MCF 10A (cell line): Measurements from ENCODE around the gene DMRTB1. TPM values are rescaled to one million over a fixed set of nuclear protein-coding genes. Genes with fewer than 3 reads are reported as not detected.

ENCODE experiments used
- BruUV-seq: library from RNA; stranded (reverse); fragments of 400-500 nt; replicated peaks from 2 replicates; lab custom pipeline; 2021; lab: Mats Ljungman, UMichigan
- CTCF ChIA-PET: fragments of 300-600 bp; sonication (Branson Sonifier 250); formaldehyde crosslinking; extraction: SDS; loops from one replicate; lab custom pipeline; 2021; ENCODE audit warnings: antibody characterized with exemption, inconsistent platforms; lab: Yijun Ruan, JAX
- POLR2A ChIA-PET: fragments of 300-600, 350-650 bp; sonication (Branson Sonifier 250); formaldehyde crosslinking; extraction: SDS; loops from one replicate; lab custom pipeline; 2020; ENCODE audit warnings: antibody characterized with exemption, inconsistent platforms; lab: Yijun Ruan, JAX
- DNase-seq: peaks from one replicate; pipeline ENCODE4 v3.0.0-alpha.2; 2018; ENCODE audit not compliant: unreplicated experiment
- H3K27ac Mint-ChIP-seq: one replicate; pipeline ENCODE4 v1.8.0; 2022; ENCODE audit warnings: mild to moderate bottlenecking, low read depth, mixed read lengths; ENCODE audit not compliant: unreplicated experiment
- H3K27me3 Mint-ChIP-seq: one replicate; pipeline ENCODE4 v1.8.0; 2022; ENCODE audit warnings: mixed read lengths; ENCODE audit not compliant: insufficient read depth, unreplicated experiment
- H3K36me3 Mint-ChIP-seq: one replicate; pipeline ENCODE4 v1.8.0; 2022; ENCODE audit warnings: mild to moderate bottlenecking, moderate library complexity, mixed read lengths; ENCODE audit not compliant: insufficient read depth, unreplicated experiment
- H3K4me1 Mint-ChIP-seq: one replicate; pipeline ENCODE4 v1.8.0; 2022; ENCODE audit warnings: mixed read lengths; ENCODE audit not compliant: insufficient read depth, unreplicated experiment
- H3K4me3 Mint-ChIP-seq: one replicate; pipeline ENCODE4 v1.8.0; 2022; ENCODE audit warnings: mild to moderate bottlenecking, moderate library complexity, mixed read lengths; ENCODE audit not compliant: unreplicated experiment
- H3K9me3 Mint-ChIP-seq: one replicate; pipeline ENCODE4 v1.8.0; 2022; ENCODE audit warnings: mixed read lengths; ENCODE audit not compliant: unreplicated experiment
- CTCF ChIP-seq: fragments of 200-600 bp; IDR thresholded peaks from one replicate; pipeline ENCODE4 v1.8.0; 2022; ENCODE audit warnings: antibody characterized with exemption, mild to moderate bottlenecking; ENCODE audit not compliant: unreplicated experiment
- intact Hi-C: fragments of 100-400 bp; cut with micrococcal nuclease; formaldehyde crosslinking; loops from 2 replicates; pipeline ENCODE4 v1.14.1; 2022
- total RNA-seq: library from RNA; stranded (reverse); gene quantifications from 2 replicates; pipeline ENCODE4 v1.2.3, GENCODE V29; 2022

DMRTB1 gene
- total RNA-seq, 1 experiment from 2014 or later = not detected

DNA sequence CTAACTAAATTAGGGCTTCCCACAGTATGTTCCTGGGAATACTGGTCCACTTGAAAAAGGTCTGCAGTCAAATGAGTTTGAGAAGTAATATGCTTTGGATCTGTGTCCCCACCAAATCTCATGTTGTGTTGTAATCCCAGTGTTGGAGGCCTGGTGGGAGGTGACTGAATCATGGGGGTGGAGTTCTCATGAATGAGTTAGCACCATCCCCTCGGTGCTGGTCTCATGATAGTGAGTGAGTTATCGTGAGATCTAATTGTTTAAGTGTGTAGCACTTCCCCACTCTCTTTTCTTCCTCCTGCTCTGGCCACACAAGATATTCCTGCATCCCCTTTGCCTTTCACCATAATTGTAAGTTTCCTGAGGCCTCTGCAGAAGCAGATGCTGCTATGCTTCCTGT, 16.9 kb upstream of the DMRTB1 start:
- no peaks in the 10 kb centered on the region for H3K9me3 Mint-ChIP-seq
- H3K27ac Mint-ChIP-seq = no peak overlapping the region
- TF ChIP-seq CTCF = no peak
- BruUV-seq = no TSS peak
- no peak overlapping the region for H3K4me3 Mint-ChIP-seq
- intact Hi-C loops = no loop called here
- no peaks in the 10 kb centered on the region for H3K4me1 Mint-ChIP-seq
- H3K36me3 Mint-ChIP-seq = no peaks in the 10 kb centered on the region
- POLR2A ChIA-PET = no interaction called here
- CTCF ChIA-PET = no interaction called here
- H3K27me3 Mint-ChIP-seq = no peaks in the 10 kb centered on the region
- DNase-seq = peak; percentile 42

GRCh38 chr1:53446051-53446450, 13.1 kb upstream of the DMRTB1 start:
- ChIA-PET POLR2A (no interaction called here), CTCF (no interaction called here)
- TF ChIP-seq CTCF = no peak
- Mint-ChIP-seq H3K27me3 (peaks cover 9% of the 10 kb centered on the region), H3K27ac (no peak overlapping the region), H3K4me1 (no peaks in the 10 kb centered on the region), H3K4me3 (no peak overlapping the region), H3K36me3 (no peaks in the 10 kb centered on the region), H3K9me3 (no peaks in the 10 kb centered on the region)
- BruUV-seq = no TSS peak
- no peak for DNase-seq
- intact Hi-C loops = no loop called here

DNA sequence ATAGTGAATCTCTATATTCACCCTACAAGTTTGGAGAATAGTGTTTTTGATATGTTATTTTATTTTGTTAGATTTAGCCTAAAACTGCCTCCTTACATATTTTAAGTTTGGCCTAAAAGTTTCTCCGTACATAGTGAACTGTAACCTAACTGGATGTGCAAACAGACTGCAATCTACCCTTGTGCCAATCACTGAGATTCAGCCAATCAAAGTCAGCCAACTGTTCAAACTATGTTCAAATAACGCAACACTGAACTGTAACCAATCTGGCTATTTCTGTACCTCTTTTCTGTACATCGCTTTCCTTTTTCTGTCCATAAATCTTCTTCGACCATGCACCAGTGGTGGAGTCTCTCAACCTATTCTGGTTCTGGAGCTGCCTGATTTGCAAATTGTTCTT, 11.8 kb upstream of the DMRTB1 start:
- Mint-ChIP-seq H3K4me1 (no peaks in the 10 kb centered on the region), H3K36me3 (no peaks in the 10 kb centered on the region), H3K27me3 (peaks cover 9% of the 10 kb centered on the region), H3K9me3 (no peaks in the 10 kb centered on the region), H3K4me3 (no peak overlapping the region), H3K27ac (no peak overlapping the region)
- intact Hi-C loops = no loop called here
- POLR2A ChIA-PET = no interaction called here
- CTCF ChIA-PET = interaction anchor here (1.1 to 2.9 kb wide), 2 partner anchors 235 to 323 kb away, joined by 5 to 15 read pairs; no protein-coding TSS in a partner anchor
- no peak for TF ChIP-seq CTCF
- DNase-seq = no peak
- no TSS peak for BruUV-seq

DNA sequence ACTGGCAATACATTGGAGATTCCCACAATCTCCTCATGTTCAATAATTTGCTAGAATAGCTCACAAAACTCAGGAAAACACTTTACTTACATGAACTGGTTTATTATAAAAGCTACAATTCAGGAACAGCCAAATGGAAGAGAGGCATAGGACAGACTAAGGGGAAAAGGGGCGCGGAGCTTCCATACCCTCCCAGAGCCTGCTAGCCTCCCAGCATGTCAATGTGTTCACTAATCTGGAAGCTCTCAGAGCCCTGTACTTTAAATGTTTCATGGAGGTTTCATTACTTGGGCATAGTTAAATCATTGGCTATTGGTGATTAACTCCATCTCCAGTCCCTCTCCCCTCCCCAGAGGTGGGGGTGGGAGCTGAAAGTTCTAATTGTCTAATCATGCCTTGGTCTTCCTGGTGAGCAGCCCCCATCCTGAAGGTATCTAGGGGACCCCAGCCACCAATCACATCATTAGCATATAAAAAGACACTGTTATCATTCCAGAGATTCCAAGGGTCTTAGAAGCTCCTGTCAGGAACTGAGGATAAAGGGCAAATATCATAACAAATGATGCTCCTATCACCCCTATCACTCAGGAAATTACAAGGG, 10.9 kb upstream of the DMRTB1 start:
- H3K4me3 Mint-ChIP-seq = no peak overlapping the region
- CTCF ChIA-PET = interaction anchor here (0.6 to 2.9 kb wide), 5 partner anchors 14 to 323 kb away, joined by 3 to 15 read pairs (median 4); no protein-coding TSS in a partner anchor
- H3K9me3 Mint-ChIP-seq = no peaks in the 10 kb centered on the region
- intact Hi-C loops = no loop called here
- POLR2A ChIA-PET = no interaction called here
- no TSS peak for BruUV-seq
- DNase-seq = no peak
- H3K27ac Mint-ChIP-seq = no peak overlapping the region
- no peaks in the 10 kb centered on the region for H3K4me1 Mint-ChIP-seq
- peaks cover 12% of the 10 kb centered on the region for H3K27me3 Mint-ChIP-seq
- TF ChIP-seq CTCF = no peak
- no peaks in the 10 kb centered on the region for H3K36me3 Mint-ChIP-seq
